ENCODE data around the gene FFAR2. TPM values are rescaled to one million over a fixed set of nuclear protein-coding genes. Genes with fewer than 3 reads are reported as not detected.
A peak's percentile ranks its signal among the peaks of the same experiment; 100 is the strongest.

The FFAR2 gene
- total and polyA plus RNA-seq, 9 of the 15 experiments (the other 6 are each of a cell fraction or from before 2014, with no cell fraction given): not detected

DNA sequence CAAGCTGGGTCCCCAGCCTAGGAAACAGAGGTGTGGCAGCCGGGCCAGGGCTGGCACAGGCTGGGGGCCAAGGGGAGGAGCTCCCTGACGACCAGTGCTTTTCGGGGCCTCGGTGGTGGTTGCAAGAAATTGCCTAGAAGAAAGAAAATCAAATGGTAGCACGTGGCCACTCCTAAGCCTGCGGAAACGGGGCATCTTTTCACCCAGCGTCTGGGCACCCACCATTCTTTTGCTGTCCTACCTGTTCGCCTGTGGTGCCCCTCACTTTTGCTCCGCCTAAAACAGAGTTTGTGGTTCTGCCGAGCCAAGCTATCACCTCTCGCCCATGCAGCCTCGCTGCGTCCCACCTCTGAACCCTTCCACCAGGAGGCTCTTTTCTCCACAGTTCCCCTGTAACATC is 49.3 kb downstream of the FFAR2 start:
- peak; percentile 39; the same call in 2 of the 3 replicates for ATAC-seq
- POLR2A ChIA-PET: interaction anchor here (0.5 to 1.0 kb wide), 4 partner anchors 143 to 238 kb away, joined by 3 read pairs; no protein-coding TSS in a partner anchor
- WGBS (ENCODE audit: insufficient coverage, low coverage, missing lambda C conversion rate): 3% methylated on average over 14 of the region's 14 CpGs
- no peaks in the 10 kb centered on the region for H3K9me3 ChIP-seq (replicated peaks; ENCODE audit: control insufficient read depth, insufficient read depth, low read depth, low read length)
- peaks cover 34 to 80% of the 10 kb centered on the region in 2 experiments for H3K27me3 ChIP-seq (ENCODE audit: control insufficient read depth in 2 of 2, insufficient read depth in 2 of 2, low read length in 2 of 2)
- in situ Hi-C loops (cut with MboI) (no loop called here), intact Hi-C loops (cut with micrococcal nuclease) (no loop called here)
- FAIRE-seq: no peak
- no peaks in the 10 kb centered on the region for H3K9me1 ChIP-seq (ENCODE audit: control insufficient read depth, insufficient read depth, low read length)
- no TSS peak for BruUV-seq (replicated peaks)
- CTCF ChIA-PET (ENCODE audit: low intra/inter-chr PET ratio): interaction anchor here (0.6 kb wide), 2 partner anchors 40 to 52 kb away, joined by 3 read pairs; no protein-coding TSS in a partner anchor
- peak overlapping the region in 1 of 2 experiments; percentile 0; a peak in 2 of 4 replicates for H3K9ac ChIP-seq (ENCODE audit: insufficient read depth in 1 of 2, low read depth in 2 of 2, low read length in 2 of 2)
- no peak overlapping the region for H2AFZ ChIP-seq (ENCODE audit: low read depth, low read length)
- peaks cover 6% of the 10 kb centered on the region; the same call in 1 of the 2 replicates for H4K20me1 ChIP-seq (replicated peaks; ENCODE audit: control insufficient read depth, insufficient read depth, low read length)
- TF ChIP-seq L3MBTL2 (IDR thresholded peaks at IDR 0.05): peak; percentile 53
- TF ChIP-seq RAD21 (CRISPR knock-in tag; conservative IDR thresholded peaks at IDR 0.05 in 1 of 2, IDR thresholded peaks at IDR 0.05 in 1 of 2): 0 out of 4 replicates have a peak, but pooled peaks of 1 of the 2 experiments have one; percentile 8
- no peak for TF ChIP-seq TCF3 (CRISPR knock-in tag; IDR thresholded peaks at IDR 0.05)
- no peak for TF ChIP-seq NEUROD1 (IDR thresholded peaks at IDR 0.05; ENCODE audit: borderline replicate concordance, low read depth, low read length, partially characterized antibody)
- TF ChIP-seq, protein P1, sequence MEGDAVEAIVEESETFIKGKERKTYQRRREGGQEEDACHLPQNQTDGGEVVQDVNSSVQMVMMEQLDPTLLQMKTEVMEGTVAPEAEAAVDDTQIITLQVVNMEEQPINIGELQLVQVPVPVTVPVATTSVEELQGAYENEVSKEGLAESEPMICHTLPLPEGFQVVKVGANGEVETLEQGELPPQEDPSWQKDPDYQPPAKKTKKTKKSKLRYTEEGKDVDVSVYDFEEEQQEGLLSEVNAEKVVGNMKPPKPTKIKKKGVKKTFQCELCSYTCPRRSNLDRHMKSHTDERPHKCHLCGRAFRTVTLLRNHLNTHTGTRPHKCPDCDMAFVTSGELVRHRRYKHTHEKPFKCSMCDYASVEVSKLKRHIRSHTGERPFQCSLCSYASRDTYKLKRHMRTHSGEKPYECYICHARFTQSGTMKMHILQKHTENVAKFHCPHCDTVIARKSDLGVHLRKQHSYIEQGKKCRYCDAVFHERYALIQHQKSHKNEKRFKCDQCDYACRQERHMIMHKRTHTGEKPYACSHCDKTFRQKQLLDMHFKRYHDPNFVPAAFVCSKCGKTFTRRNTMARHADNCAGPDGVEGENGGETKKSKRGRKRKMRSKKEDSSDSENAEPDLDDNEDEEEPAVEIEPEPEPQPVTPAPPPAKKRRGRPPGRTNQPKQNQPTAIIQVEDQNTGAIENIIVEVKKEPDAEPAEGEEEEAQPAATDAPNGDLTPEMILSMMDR (IDR thresholded peaks at IDR 0.05 in 2 of 3, conservative IDR thresholded peaks at IDR 0.05 in 1 of 3; ENCODE audit: insufficient read depth in 2 of 3, low read depth in 1 of 3, low read length in 3 of 3): peak in 2 of 3 experiments; percentile 4 to 17; a peak in 2 of 6 replicates
- TF ChIP-seq, protein P2, sequence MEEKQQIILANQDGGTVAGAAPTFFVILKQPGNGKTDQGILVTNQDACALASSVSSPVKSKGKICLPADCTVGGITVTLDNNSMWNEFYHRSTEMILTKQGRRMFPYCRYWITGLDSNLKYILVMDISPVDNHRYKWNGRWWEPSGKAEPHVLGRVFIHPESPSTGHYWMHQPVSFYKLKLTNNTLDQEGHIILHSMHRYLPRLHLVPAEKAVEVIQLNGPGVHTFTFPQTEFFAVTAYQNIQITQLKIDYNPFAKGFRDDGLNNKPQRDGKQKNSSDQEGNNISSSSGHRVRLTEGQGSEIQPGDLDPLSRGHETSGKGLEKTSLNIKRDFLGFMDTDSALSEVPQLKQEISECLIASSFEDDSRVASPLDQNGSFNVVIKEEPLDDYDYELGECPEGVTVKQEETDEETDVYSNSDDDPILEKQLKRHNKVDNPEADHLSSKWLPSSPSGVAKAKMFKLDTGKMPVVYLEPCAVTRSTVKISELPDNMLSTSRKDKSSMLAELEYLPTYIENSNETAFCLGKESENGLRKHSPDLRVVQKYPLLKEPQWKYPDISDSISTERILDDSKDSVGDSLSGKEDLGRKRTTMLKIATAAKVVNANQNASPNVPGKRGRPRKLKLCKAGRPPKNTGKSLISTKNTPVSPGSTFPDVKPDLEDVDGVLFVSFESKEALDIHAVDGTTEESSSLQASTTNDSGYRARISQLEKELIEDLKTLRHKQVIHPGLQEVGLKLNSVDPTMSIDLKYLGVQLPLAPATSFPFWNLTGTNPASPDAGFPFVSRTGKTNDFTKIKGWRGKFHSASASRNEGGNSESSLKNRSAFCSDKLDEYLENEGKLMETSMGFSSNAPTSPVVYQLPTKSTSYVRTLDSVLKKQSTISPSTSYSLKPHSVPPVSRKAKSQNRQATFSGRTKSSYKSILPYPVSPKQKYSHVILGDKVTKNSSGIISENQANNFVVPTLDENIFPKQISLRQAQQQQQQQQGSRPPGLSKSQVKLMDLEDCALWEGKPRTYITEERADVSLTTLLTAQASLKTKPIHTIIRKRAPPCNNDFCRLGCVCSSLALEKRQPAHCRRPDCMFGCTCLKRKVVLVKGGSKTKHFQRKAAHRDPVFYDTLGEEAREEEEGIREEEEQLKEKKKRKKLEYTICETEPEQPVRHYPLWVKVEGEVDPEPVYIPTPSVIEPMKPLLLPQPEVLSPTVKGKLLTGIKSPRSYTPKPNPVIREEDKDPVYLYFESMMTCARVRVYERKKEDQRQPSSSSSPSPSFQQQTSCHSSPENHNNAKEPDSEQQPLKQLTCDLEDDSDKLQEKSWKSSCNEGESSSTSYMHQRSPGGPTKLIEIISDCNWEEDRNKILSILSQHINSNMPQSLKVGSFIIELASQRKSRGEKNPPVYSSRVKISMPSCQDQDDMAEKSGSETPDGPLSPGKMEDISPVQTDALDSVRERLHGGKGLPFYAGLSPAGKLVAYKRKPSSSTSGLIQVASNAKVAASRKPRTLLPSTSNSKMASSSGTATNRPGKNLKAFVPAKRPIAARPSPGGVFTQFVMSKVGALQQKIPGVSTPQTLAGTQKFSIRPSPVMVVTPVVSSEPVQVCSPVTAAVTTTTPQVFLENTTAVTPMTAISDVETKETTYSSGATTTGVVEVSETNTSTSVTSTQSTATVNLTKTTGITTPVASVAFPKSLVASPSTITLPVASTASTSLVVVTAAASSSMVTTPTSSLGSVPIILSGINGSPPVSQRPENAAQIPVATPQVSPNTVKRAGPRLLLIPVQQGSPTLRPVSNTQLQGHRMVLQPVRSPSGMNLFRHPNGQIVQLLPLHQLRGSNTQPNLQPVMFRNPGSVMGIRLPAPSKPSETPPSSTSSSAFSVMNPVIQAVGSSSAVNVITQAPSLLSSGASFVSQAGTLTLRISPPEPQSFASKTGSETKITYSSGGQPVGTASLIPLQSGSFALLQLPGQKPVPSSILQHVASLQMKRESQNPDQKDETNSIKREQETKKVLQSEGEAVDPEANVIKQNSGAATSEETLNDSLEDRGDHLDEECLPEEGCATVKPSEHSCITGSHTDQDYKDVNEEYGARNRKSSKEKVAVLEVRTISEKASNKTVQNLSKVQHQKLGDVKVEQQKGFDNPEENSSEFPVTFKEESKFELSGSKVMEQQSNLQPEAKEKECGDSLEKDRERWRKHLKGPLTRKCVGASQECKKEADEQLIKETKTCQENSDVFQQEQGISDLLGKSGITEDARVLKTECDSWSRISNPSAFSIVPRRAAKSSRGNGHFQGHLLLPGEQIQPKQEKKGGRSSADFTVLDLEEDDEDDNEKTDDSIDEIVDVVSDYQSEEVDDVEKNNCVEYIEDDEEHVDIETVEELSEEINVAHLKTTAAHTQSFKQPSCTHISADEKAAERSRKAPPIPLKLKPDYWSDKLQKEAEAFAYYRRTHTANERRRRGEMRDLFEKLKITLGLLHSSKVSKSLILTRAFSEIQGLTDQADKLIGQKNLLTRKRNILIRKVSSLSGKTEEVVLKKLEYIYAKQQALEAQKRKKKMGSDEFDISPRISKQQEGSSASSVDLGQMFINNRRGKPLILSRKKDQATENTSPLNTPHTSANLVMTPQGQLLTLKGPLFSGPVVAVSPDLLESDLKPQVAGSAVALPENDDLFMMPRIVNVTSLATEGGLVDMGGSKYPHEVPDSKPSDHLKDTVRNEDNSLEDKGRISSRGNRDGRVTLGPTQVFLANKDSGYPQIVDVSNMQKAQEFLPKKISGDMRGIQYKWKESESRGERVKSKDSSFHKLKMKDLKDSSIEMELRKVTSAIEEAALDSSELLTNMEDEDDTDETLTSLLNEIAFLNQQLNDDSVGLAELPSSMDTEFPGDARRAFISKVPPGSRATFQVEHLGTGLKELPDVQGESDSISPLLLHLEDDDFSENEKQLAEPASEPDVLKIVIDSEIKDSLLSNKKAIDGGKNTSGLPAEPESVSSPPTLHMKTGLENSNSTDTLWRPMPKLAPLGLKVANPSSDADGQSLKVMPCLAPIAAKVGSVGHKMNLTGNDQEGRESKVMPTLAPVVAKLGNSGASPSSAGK (IDR thresholded peaks at IDR 0.05): peak; percentile 28
- peaks cover 9 to 30% of the 10 kb centered on the region in 2 experiments; a peak in 4 of 5 replicates for H3K4me1 ChIP-seq (replicated peaks in 1 of 2; ENCODE audit: control insufficient read depth in 2 of 2, insufficient read depth in 2 of 2, low read length in 2 of 2)
- H3K4me3 ChIP-seq: no peak overlapping the region
- H3K36me3 ChIP-seq (ENCODE audit: control insufficient read depth, insufficient read depth, low read length): no peaks in the 10 kb centered on the region
- H3K27ac ChIP-seq (ENCODE audit: extremely low read depth, low read depth, low read length): no peak overlapping the region
- DNase-seq (ENCODE audit: extremely low read depth in 1 of 4, low spot score in 3 of 4): no peak
- no peaks in the 10 kb centered on the region for H3K79me2 ChIP-seq (ENCODE audit: control insufficient read depth, insufficient read depth, low read length)
- H3K4me2 ChIP-seq (ENCODE audit: insufficient read depth, low read length): no peak overlapping the region
